ENCODE results near the gene OTULINL.
"Not testable (repeated sequence)": the region's sequence is repeated elsewhere in the genome, so short reads cannot be mapped to it uniquely, and the experiment has no call there.

Gene OTULINL

GRCh38 chr5:14581106-14581890, at the start of gene OTULINL:
Gene OTULINL (plus strand): TSS chr5:14581792. CDS start chr5:14581895, 103 bp downstream.
- peak; percentile 84 for DNase-seq

GRCh38 chr5:14532180-14532579, 49.4 kb upstream of the OTULINL start:
- no peak for DNase-seq

GRCh38 chr5:14534773-14535172, 46.8 kb upstream of the OTULINL start:
- DNase-seq, result no peak

- no peak for DNase-seq
Measured at GRCh38 chr5:14545308-14545707, 36.3 kb upstream of the OTULINL start.

GRCh38 chr5:14545862-14546261, 35.7 kb upstream of the OTULINL start:
- DNase-seq, result no peak

GRCh38 chr5:14547666-14548065, 33.9 kb upstream of the OTULINL start:
- no peak for DNase-seq

GRCh38 chr5:14551211-14551610, 30.4 kb upstream of the OTULINL start:
- DNase-seq, result no peak

- no peak for DNase-seq
Measured at GRCh38 chr5:14552017-14552416, 29.6 kb upstream of the OTULINL start.

- DNase-seq, result not testable (repeated sequence)
Measured at GRCh38 chr5:14554288-14554687, 27.3 kb upstream of the OTULINL start.

- no peak for DNase-seq
Measured at GRCh38 chr5:14556015-14556414, 25.6 kb upstream of the OTULINL start.

GRCh38 chr5:14557203-14557770, 24.3 kb upstream of the OTULINL start:
- no peak for DNase-seq

- no peak for DNase-seq
Measured at GRCh38 chr5:14557791-14558415, 23.7 kb upstream of the OTULINL start.

- peak; percentile 64 for DNase-seq
Measured at GRCh38 chr5:14560091-14560595, 21.4 kb upstream of the OTULINL start.

- DNase-seq, result no peak
Measured at GRCh38 chr5:14561741-14562140, 19.9 kb upstream of the OTULINL start.

GRCh38 chr5:14568333-14568732, 13.3 kb upstream of the OTULINL start:
- DNase-seq, result no peak

- DNase-seq, result no peak
Measured at GRCh38 chr5:14569948-14570691, 11.5 kb upstream of the OTULINL start.

GRCh38 chr5:14571901-14572300, 9.7 kb upstream of the OTULINL start:
- DNase-seq, result no peak

GRCh38 chr5:14572385-14572784, 9.2 kb upstream of the OTULINL start:
- DNase-seq, result no peak

GRCh38 chr5:14572836-14573235, 8.8 kb upstream of the OTULINL start:
- DNase-seq, result no peak

- DNase-seq, result no peak
Measured at GRCh38 chr5:14574096-14574495, 7.5 kb upstream of the OTULINL start.

GRCh38 chr5:14574891-14575508, 6.6 kb upstream of the OTULINL start:
- DNase-seq, result peak; percentile 51

GRCh38 chr5:14576206-14576605, 5.4 kb upstream of the OTULINL start:
- no peak for DNase-seq

Data from NCI-H1092 (cell line).